Stimulated activated CD8-positive, alpha-beta memory T cell treated with anti-CD3 and anti-CD28 coated beads, Interleukin-4, amount 100 ng/mL, for 4 hours (primary cell): ENCODE results near the gene CYBRD1.

ENCODE experiments used
- DNase-seq, 2 donors: peaks; one replicate each; pipeline ENCODE4 v3.0.0-alpha.2; 2020; ENCODE audit warnings: low read depth in 2 of 2, low spot score in 1 of 2

Gene CYBRD1

GRCh38 chr2:171598713-171599319 is 76.5 kb downstream of the CYBRD1 start:
- DNase-seq: no peak

- no peak for DNase-seq
These were observed 77.9 kb downstream of the CYBRD1 start for GRCh38 chr2:171600126-171600525.

- no peak for DNase-seq
These were observed 80.1 kb downstream of the CYBRD1 start for GRCh38 chr2:171602352-171602751.
